Tibial nerve (tissue), 4 donors: Measurements from ENCODE around the gene NXPE4.
"Not testable (repeated sequence)": the region's sequence is repeated elsewhere in the genome, so short reads cannot be mapped to it uniquely, and the experiment has no call there.

Experiments used
- CTCF ChIP-seq, 5 experiments: fragments of 200-600 bp in 3 of 5; fragments of 450-650 bp in 2 of 5; sonication (generic) in 3 of 5; IDR thresholded peaks; one replicate each; pipeline ENCODE4 v1.5.1; 2016 to 2019; ENCODE audit warnings: antibody characterized with exemption in 5 of 5, mild to moderate bottlenecking in 3 of 5, moderate library complexity in 2 of 5
- EP300 ChIP-seq, 2 donors: sonication (generic); formaldehyde crosslinking; IDR thresholded peaks; one replicate each; pipeline ENCODE4 v1.6.1; 2017; ENCODE audit warnings: antibody characterized with exemption in 2 of 2, mild to moderate bottlenecking in 1 of 2
- POLR2A ChIP-seq, 2 donors: fragments of 450-650 bp; IDR thresholded peaks; one replicate each; pipeline ENCODE4 v1.6.1; 2017; ENCODE audit warnings: antibody characterized with exemption in 2 of 2, mild to moderate bottlenecking in 2 of 2, moderate library complexity in 2 of 2

GRCh38 chr11:114639440-114639839 is 43.9 kb upstream of the NXPE4 start:
- not testable (repeated sequence) for TF ChIP-seq CTCF, POLR2A, EP300 (IDR thresholded peaks at IDR 0.05)
